HG03457 (cell line): ENCODE measurements around the gene PLEKHF1.
"Not testable (repeated sequence)": the region's sequence is repeated elsewhere in the genome, so short reads cannot be mapped to it uniquely, and the experiment has no call there.

ENCODE experiments used
- ATAC-seq: cut with Tn5 transposase; IDR thresholded peaks from one replicate; pipeline ENCODE4 v1.9.1; 2021; ENCODE audit warnings: moderate number of reproducible peaks; ENCODE audit not compliant: unreplicated experiment

Gene PLEKHF1

GRCh38 chr19:29665215-29665825 lies at the start of gene PLEKHF1:
TSS of gene PLEKHF1 (plus strand) at chr19:29665461. CDS start at chr19:29673840, 8,379 bp downstream.
- peak; percentile 72 for ATAC-seq

GRCh38 chr19:29615891-29616425 lies 49.3 kb upstream of the PLEKHF1 start:
- no peak for ATAC-seq

- ATAC-seq: no peak
Measured at GRCh38 chr19:29616541-29616940, 48.7 kb upstream of the PLEKHF1 start.

GRCh38 chr19:29617366-29618266 lies 47.6 kb upstream of the PLEKHF1 start:
- ATAC-seq: no peak

GRCh38 chr19:29618434-29618833 lies 46.8 kb upstream of the PLEKHF1 start:
- no peak for ATAC-seq

GRCh38 chr19:29618871-29619270 lies 46.4 kb upstream of the PLEKHF1 start:
- no peak for ATAC-seq

GRCh38 chr19:29620931-29621351 lies 44.3 kb upstream of the PLEKHF1 start:
- no peak for ATAC-seq

GRCh38 chr19:29622166-29623070 lies 42.8 kb upstream of the PLEKHF1 start:
- ATAC-seq: no peak

GRCh38 chr19:29623726-29624488 lies 41.4 kb upstream of the PLEKHF1 start:
- ATAC-seq: no peak

- ATAC-seq: no peak
Measured at GRCh38 chr19:29624489-29625185, 40.6 kb upstream of the PLEKHF1 start.

GRCh38 chr19:29625186-29625651 lies 40.0 kb upstream of the PLEKHF1 start:
- ATAC-seq: no peak

GRCh38 chr19:29626386-29626785 lies 38.9 kb upstream of the PLEKHF1 start:
- ATAC-seq: no peak

GRCh38 chr19:29626832-29627231 lies 38.4 kb upstream of the PLEKHF1 start:
- ATAC-seq: not testable (repeated sequence)

GRCh38 chr19:29628661-29629385 lies 36.4 kb upstream of the PLEKHF1 start:
- no peak for ATAC-seq

- ATAC-seq: no peak
Measured at GRCh38 chr19:29629836-29630534, 35.3 kb upstream of the PLEKHF1 start.

GRCh38 chr19:29630655-29631054 lies 34.6 kb upstream of the PLEKHF1 start:
- ATAC-seq: no peak

- no peak for ATAC-seq
Measured at GRCh38 chr19:29631450-29631849, 33.8 kb upstream of the PLEKHF1 start.

GRCh38 chr19:29634002-29634401 lies 31.3 kb upstream of the PLEKHF1 start:
- no peak for ATAC-seq
